ENCODE results near the gene PPP1R1A.

- TF ChIP-seq CTCF (IDR thresholded peaks at IDR 0.05) (no peak), POLR2A (IDR thresholded peaks at IDR 0.05) (no peak)
Observed at GRCh38 chr12:54631551-54631950, 43.1 kb upstream of the PPP1R1A start.
